ENCODE results near the gene NOTCH4. TPM values are rescaled to one million over a fixed set of nuclear protein-coding genes. Genes with fewer than 3 reads are reported as not detected.
A peak's percentile ranks its signal among the peaks of the same experiment; 100 is the strongest.

NOTCH4 gene
- total RNA-seq, 1 experiment from 2014 or later, result 5.7 TPM

DNA sequence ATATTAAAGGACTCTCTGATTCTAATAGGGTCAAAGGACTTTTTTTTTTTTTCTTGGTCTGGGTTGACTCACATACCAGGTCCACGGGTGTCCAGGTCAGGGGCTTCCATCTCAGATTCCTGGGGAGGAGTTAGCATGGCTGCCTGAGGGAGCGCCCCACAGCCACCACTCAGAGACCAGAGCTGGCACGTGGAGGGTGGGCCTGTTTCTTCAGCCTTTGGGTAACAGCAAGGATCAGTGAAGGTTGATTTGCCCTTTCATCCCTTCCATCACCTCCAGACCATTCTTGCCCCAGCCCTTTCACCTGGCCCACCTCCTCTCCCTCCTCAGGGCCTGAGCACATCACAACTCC is 25.5 kb downstream of the NOTCH4 start:
- Mint-ChIP-seq H3K27me3 (ENCODE audit: unreplicated experiment) (peaks cover 24% of the 10 kb centered on the region), H3K4me1 (ENCODE audit: low read depth, unreplicated experiment) (peaks cover 26% of the 10 kb centered on the region), H3K36me3 (ENCODE audit: insufficient read depth, unreplicated experiment) (peaks cover 35% of the 10 kb centered on the region), H3K9me3 (ENCODE audit: low read depth, unreplicated experiment) (no peaks in the 10 kb centered on the region), H3K4me3 (ENCODE audit: low read depth, unreplicated experiment) (no peak overlapping the region), H3K27ac (ENCODE audit: unreplicated experiment) (no peak overlapping the region)
- intact Hi-C loops (cut with micrococcal nuclease; ENCODE audit: unreplicated experiment), result loop anchor here (10.0 kb wide), 1 partner anchor 254 kb away; the partner anchor contains the start of gene CFB
- CTCF ChIA-PET, result interaction anchor here (0.7 to 3.9 kb wide), 2 partner anchors 21 to 1040 kb away, joined by 3 to 32 read pairs; partner anchors contain the start of gene AGPAT1
- no peak for TF ChIP-seq CTCF (IDR thresholded peaks at IDR 0.05; ENCODE audit: unreplicated experiment)
- DNase-seq, result no peak
- no TSS peak for BruUV-seq (replicated peaks)

GRCh38 chr6:32196682-32197616 is 26.9 kb downstream of the NOTCH4 start:
- Mint-ChIP-seq H3K4me1 (ENCODE audit: low read depth, unreplicated experiment) (peaks cover 26% of the 10 kb centered on the region), H3K4me3 (ENCODE audit: low read depth, unreplicated experiment) (peak overlapping the region; percentile 95), H3K27me3 (ENCODE audit: unreplicated experiment) (peaks cover 19% of the 10 kb centered on the region), H3K36me3 (ENCODE audit: insufficient read depth, unreplicated experiment) (peaks cover 44% of the 10 kb centered on the region), H3K27ac (ENCODE audit: unreplicated experiment) (peak overlapping the region; percentile 99), H3K9me3 (ENCODE audit: low read depth, unreplicated experiment) (no peaks in the 10 kb centered on the region)
- peak; percentile 50 for DNase-seq
- CTCF ChIA-PET, result interaction anchor here (0.6 to 3.9 kb wide), 7 partner anchors 20 to 598 kb away, joined by 3 to 32 read pairs (median 5); partner anchors contain the start of gene AGPAT1
- BruUV-seq (replicated peaks), result no TSS peak
- intact Hi-C loops (cut with micrococcal nuclease; ENCODE audit: unreplicated experiment), result loop anchor here (10.0 kb wide), 1 partner anchor 252 kb away; the partner anchor contains the start of gene CFB
- TF ChIP-seq CTCF (IDR thresholded peaks at IDR 0.05; ENCODE audit: unreplicated experiment), result peak; percentile 10

- TSS peak; percentile 98 for BruUV-seq (replicated peaks)
- H3K36me3 Mint-ChIP-seq (ENCODE audit: insufficient read depth, unreplicated experiment), result peaks cover 51% of the 10 kb centered on the region
- no peaks in the 10 kb centered on the region for H3K9me3 Mint-ChIP-seq (ENCODE audit: low read depth, unreplicated experiment)
- CTCF ChIA-PET, result interaction anchor here (0.5 to 3.9 kb wide), 28 partner anchors 9 to 1314 kb away, joined by 3 to 32 read pairs (median 4); partner anchors contain the start of genes AGPAT1, ATF6B, FKBPL and LY6G5C
- H3K4me1 Mint-ChIP-seq (ENCODE audit: low read depth, unreplicated experiment), result peaks cover 26% of the 10 kb centered on the region
- intact Hi-C loops (cut with micrococcal nuclease; ENCODE audit: unreplicated experiment), result loop anchor here (10.0 kb wide), 1 partner anchor 251 kb away; the partner anchor contains the start of gene CFB
- peak overlapping the region; percentile 95 for H3K4me3 Mint-ChIP-seq (ENCODE audit: low read depth, unreplicated experiment)
- DNase-seq, result peak; percentile 99
- no peak for TF ChIP-seq CTCF (IDR thresholded peaks at IDR 0.05; ENCODE audit: unreplicated experiment)
- peak overlapping the region; percentile 99 for H3K27ac Mint-ChIP-seq (ENCODE audit: unreplicated experiment)
- peaks cover 13% of the 10 kb centered on the region for H3K27me3 Mint-ChIP-seq (ENCODE audit: unreplicated experiment)
Measured at GRCh38 chr6:32195902-32196681, 27.8 kb downstream of the NOTCH4 start.

- CTCF ChIA-PET, result interaction anchor here (0.5 to 3.9 kb wide), 25 partner anchors 9 to 1313 kb away, joined by 3 to 32 read pairs (median 4); partner anchors contain the start of genes AGPAT1, ATF6B and FKBPL
- Mint-ChIP-seq H3K4me3 (ENCODE audit: low read depth, unreplicated experiment) (peak overlapping the region; percentile 95), H3K27me3 (ENCODE audit: unreplicated experiment) (peaks cover 8% of the 10 kb centered on the region), H3K4me1 (ENCODE audit: low read depth, unreplicated experiment) (peaks cover 26% of the 10 kb centered on the region), H3K9me3 (ENCODE audit: low read depth, unreplicated experiment) (no peaks in the 10 kb centered on the region), H3K27ac (ENCODE audit: unreplicated experiment) (peak overlapping the region; percentile 99), H3K36me3 (ENCODE audit: insufficient read depth, unreplicated experiment) (peaks cover 51% of the 10 kb centered on the region)
- no TSS peak for BruUV-seq (replicated peaks)
- intact Hi-C loops (cut with micrococcal nuclease; ENCODE audit: unreplicated experiment), result loop anchor here (10.0 kb wide), 1 partner anchor 251 kb away; the partner anchor contains the start of gene CFB
- DNase-seq, result peak; percentile 100
- peak; percentile 45 for TF ChIP-seq CTCF (IDR thresholded peaks at IDR 0.05; ENCODE audit: unreplicated experiment)
Measured at GRCh38 chr6:32195652-32195901, 28.3 kb downstream of the NOTCH4 start.

Measured in Calu3 (cell line).